ENCODE measurements around the gene B4GALT4. TPM values are rescaled to one million over a fixed set of nuclear protein-coding genes. Genes with fewer than 3 reads are reported as not detected.

The B4GALT4 gene
- total RNA-seq, 2 donors from 2014 or later: 12.5 to 14.8 TPM

DNA sequence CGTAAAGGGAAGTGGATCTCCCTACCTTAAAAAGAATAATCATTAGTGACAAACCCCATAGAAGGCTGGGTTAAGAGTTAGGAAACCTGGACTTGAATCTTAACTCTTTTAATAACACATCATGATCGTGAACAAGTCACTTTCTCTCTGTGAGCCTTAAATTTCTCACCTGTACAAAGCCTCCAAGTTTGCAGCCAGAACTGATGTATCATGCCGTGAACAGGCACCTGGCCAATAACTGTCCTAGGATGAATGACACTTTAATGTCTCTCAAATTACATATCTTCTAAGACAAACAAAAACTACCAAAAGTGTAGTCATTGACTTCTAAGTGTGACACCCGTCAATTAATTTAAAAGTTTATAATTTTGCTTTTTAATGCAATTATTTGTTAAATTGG, 63.4 kb downstream of the B4GALT4 start:
- no peaks in the 10 kb centered on the region for H3K4me1 ChIP-seq
- H3K4me3 ChIP-seq: no peak overlapping the region
- no peaks in the 10 kb centered on the region for H3K9me3 ChIP-seq
- intact Hi-C loops (cut with DNase I): no loop called here
- DNase-seq (no peak), ATAC-seq (no peak)
- WGBS, 2 donors: 67 to 74% methylated on average over 4 of the region's 4 CpGs
- no peaks in the 10 kb centered on the region for H3K36me3 ChIP-seq (replicated peaks in 1 of 2; ENCODE audit: insufficient read depth in 1 of 2, low read depth in 2 of 2)
- H3K27me3 ChIP-seq: no peaks in the 10 kb centered on the region
- TF ChIP-seq, protein P1, sequence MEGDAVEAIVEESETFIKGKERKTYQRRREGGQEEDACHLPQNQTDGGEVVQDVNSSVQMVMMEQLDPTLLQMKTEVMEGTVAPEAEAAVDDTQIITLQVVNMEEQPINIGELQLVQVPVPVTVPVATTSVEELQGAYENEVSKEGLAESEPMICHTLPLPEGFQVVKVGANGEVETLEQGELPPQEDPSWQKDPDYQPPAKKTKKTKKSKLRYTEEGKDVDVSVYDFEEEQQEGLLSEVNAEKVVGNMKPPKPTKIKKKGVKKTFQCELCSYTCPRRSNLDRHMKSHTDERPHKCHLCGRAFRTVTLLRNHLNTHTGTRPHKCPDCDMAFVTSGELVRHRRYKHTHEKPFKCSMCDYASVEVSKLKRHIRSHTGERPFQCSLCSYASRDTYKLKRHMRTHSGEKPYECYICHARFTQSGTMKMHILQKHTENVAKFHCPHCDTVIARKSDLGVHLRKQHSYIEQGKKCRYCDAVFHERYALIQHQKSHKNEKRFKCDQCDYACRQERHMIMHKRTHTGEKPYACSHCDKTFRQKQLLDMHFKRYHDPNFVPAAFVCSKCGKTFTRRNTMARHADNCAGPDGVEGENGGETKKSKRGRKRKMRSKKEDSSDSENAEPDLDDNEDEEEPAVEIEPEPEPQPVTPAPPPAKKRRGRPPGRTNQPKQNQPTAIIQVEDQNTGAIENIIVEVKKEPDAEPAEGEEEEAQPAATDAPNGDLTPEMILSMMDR (IDR thresholded peaks at IDR 0.05): no peak
- no peak for TF ChIP-seq POLR2A (IDR thresholded peaks at IDR 0.05)
- H3K27ac ChIP-seq: no peak overlapping the region

DNA sequence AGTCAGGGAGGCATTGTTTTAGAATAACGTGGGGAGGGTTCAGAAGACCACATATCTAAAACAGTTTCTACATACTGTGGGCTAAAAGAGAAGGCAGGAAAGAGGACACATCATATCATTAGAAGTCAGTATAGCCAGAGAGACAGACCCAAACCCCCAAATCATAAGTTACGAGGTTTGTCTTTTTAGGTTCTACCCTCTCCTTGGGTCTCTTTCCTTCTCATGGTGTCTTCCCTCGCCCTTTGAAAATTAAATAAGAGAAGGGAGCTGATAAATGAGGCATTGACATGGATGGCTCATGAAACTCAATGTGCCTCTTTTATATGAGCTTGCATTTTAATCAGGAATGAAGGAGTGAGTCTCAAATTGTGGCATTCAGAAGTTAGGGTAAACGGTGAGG, 63.9 kb downstream of the B4GALT4 start:
- TF ChIP-seq POLR2A (IDR thresholded peaks at IDR 0.05): no peak
- TF ChIP-seq, protein P1 (IDR thresholded peaks at IDR 0.05): no peak
- ATAC-seq (no peak), DNase-seq (no peak)
- Histone ChIP-seq H3K36me3 (replicated peaks in 1 of 2; ENCODE audit: insufficient read depth in 1 of 2, low read depth in 2 of 2) (no peaks in the 10 kb centered on the region), H3K27me3 (no peaks in the 10 kb centered on the region), H3K27ac (peak overlapping the region in 3 of 4 donors; percentile 8 to 66 (median 54)), H3K4me3 (no peak overlapping the region), H3K9me3 (no peaks in the 10 kb centered on the region), H3K4me1 (no peaks in the 10 kb centered on the region)
- WGBS, 2 donors: 62 to 66% methylated on average over 4 of the region's 4 CpGs
- intact Hi-C loops (cut with DNase I): no loop called here

DNA sequence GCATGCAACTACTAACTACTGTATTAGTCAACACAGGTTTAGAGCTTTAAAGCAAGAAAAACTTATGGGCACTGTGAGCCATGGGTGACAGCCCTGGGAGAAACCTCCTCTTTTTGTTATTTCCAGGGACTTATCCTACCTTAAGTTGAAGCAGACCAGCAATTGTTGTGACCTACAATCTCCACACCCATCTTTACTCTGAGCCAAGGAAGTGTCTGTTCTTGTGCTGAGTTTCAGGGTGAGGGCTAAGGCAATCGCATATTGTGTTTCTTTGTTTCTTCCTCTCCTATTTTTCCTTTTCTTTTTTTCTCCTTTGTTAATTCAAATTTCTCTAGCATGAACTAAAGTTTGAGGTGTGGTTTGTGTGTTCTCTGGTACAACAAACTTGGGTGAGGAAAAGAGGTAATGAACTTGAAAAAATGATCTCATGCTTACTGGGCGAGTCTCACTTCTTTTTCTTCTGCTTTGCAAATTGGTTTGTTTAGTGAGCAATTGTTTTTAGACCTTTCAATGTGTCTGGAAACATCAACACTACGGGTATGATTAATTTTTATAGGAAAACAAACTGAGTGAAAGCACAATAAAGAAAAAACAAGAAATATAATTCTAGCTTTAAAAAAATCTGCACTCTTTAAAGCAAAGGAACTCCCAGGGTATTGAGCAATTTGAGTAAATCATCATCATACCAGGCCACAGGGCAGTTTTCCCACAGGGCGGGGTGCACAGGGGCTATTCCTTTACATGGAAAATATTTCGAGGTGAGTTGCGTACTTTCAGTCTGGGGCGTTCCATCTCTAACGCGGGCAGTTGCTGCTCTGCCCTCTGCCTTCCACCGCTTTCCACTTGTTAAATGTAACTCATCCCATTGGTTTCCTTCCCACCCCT, 64.6 kb downstream of the B4GALT4 start:
- WGBS, 2 donors: 41 to 61% methylated on average over 10 of the region's 10 CpGs
- Histone ChIP-seq H3K4me3 (no peak overlapping the region), H3K4me1 (no peaks in the 10 kb centered on the region), H3K9me3 (no peaks in the 10 kb centered on the region), H3K36me3 (replicated peaks in 1 of 2; ENCODE audit: insufficient read depth in 1 of 2, low read depth in 2 of 2) (no peaks in the 10 kb centered on the region), H3K27me3 (no peaks in the 10 kb centered on the region), H3K27ac (peak overlapping the region in 3 of 4 donors; percentile 8 to 66 (median 54))
- ATAC-seq (peak; percentile 67), DNase-seq (peak in 3 of 4 donors; percentile 34 to 38 (median 34))
- intact Hi-C loops (cut with DNase I): no loop called here
- TF ChIP-seq POLR2A (IDR thresholded peaks at IDR 0.05): no peak
- TF ChIP-seq, protein P1 (IDR thresholded peaks at IDR 0.05): no peak

DNA sequence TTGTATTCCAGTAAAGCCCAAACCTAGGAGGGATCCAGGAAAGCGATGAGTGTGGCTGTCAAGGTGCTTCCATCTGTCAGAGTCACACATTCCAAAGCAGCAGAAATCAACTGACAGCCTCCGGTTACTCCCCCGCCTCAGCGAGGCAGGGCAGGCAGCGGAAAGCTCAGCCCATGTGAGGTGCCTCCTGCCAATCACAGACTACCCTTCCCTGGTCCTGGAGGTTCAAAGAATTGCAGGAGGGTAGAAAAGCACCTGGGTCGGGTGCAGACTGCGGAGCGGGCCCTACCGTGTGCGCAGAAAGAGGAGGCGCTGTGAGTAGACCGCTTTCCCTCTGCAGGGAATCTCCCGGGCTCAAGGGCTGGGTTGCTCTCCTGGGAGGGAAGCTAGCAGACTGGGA, 67.4 kb downstream of the B4GALT4 start, which contains the start of gene UPK1B:
Gene UPK1B (plus strand): TSS at position 274 of the 400 bp plus-strand sequence. CDS start 13,144 bp downstream, outside the sequence.
- DNase-seq (no peak), ATAC-seq (peak; percentile 47)
- H3K36me3 ChIP-seq (replicated peaks in 1 of 2; ENCODE audit: insufficient read depth in 1 of 2, low read depth in 2 of 2): no peaks in the 10 kb centered on the region
- no peaks in the 10 kb centered on the region for H3K4me1 ChIP-seq
- H3K4me3 ChIP-seq: no peak within 1 kb of the TSS
- intact Hi-C loops (cut with DNase I): no loop called here
- no peaks in the 10 kb centered on the region for H3K9me3 ChIP-seq
- WGBS, 2 donors: 41 to 48% methylated on average over 13 of the region's 13 CpGs
- TF ChIP-seq POLR2A (IDR thresholded peaks at IDR 0.05): no peak
- TF ChIP-seq, protein P1 (IDR thresholded peaks at IDR 0.05): no peak
- no peak within 1 kb of the TSS for H3K27ac ChIP-seq
- H3K27me3 ChIP-seq: no peaks in the 10 kb centered on the region
